GM21825 (cell line): ENCODE results near the gene ZNF485.

Source experiments
- ATAC-seq: cut with Tn5 transposase; IDR thresholded peaks from one replicate; pipeline ENCODE4 v1.9.1; 2021; ENCODE audit warnings: mild to moderate bottlenecking, moderate library complexity; ENCODE audit not compliant: unreplicated experiment

The ZNF485 gene

GRCh38 chr10:43667317-43667731, 61.1 kb downstream of the ZNF485 start:
- no peak for ATAC-seq
